Endothelial cell of umbilical vein (primary cell): Measurements from ENCODE around the gene CTNNB1. TPM values are rescaled to one million over a fixed set of nuclear protein-coding genes. Genes with fewer than 3 reads are reported as not detected.

Experiments
- BruUV-seq: library from RNA; stranded (reverse); fragments of 400-500 nt; replicated peaks from 2 replicates; lab custom pipeline; 2021; lab: Mats Ljungman, UMichigan
- CTCF ChIA-PET: fragments of 300-600, 350-600 bp; sonication (Branson Sonifier 250); formaldehyde crosslinking; loops from one replicate; lab custom pipeline; 2021; ENCODE audit warnings: antibody characterized with exemption, inconsistent platforms; lab: Charles Lee
- POLR2A ChIA-PET: fragments of 300-600, 350-600 bp; sonication (Branson Sonifier 250); formaldehyde crosslinking; loops from one replicate; lab custom pipeline; 2021; ENCODE audit warnings: antibody characterized with exemption, inconsistent platforms; lab: Charles Lee
- DNase-seq: peaks from one replicate; pipeline ENCODE4 v3.0.0-alpha.2; 2011; ENCODE audit warnings: low read depth, low spot score
- FAIRE-seq: peaks from 2 replicates; lab custom pipeline; 2011; peaks lifted over from hg19 to GRCh38; lab: Jason Lieb, UNC
- H2AFZ ChIP-seq: 2 replicates; pipeline ENCODE4 v1.6.0; 2012; ENCODE audit warnings: low read depth, low read length, control low read depth, inconsistent platforms
- H3K27ac ChIP-seq: 2 replicates; pipeline ENCODE4 v1.5.1; 2011; ENCODE audit warnings: low read depth, mild to moderate bottlenecking, control low read depth, low read length, moderate library complexity; ENCODE audit not compliant: insufficient read depth
- H3K27me3 ChIP-seq, 2 experiments: 2 replicates each; pipeline versions ENCODE4 v1.6.0 to v1.6.1; 2011; ENCODE audit warnings: low read length in 2 of 2, mixed read lengths in 1 of 2; ENCODE audit not compliant: control insufficient read depth in 2 of 2, insufficient read depth in 2 of 2
- H3K36me3 ChIP-seq, 2 experiments: 2 replicates in 1 of 2; 3 replicates in 1 of 2; pipeline ENCODE4 v1.5.1; 2011; ENCODE audit warnings: low read length in 2 of 2, mild to moderate bottlenecking in 1 of 2, moderate library complexity in 1 of 2; ENCODE audit not compliant: control insufficient read depth in 2 of 2, insufficient read depth in 2 of 2; ENCODE audit errors: extremely low read depth in 1 of 2
- H3K4me1 ChIP-seq: 3 replicates; pipeline ENCODE4 v1.5.1; 2011; ENCODE audit warnings: mild to moderate bottlenecking, low read length; ENCODE audit not compliant: control insufficient read depth, insufficient read depth; ENCODE audit errors: extremely low read depth
- H3K4me2 ChIP-seq: 2 replicates; pipeline ENCODE4 v1.6.1; 2011; ENCODE audit warnings: low read length, control low read depth, mixed read lengths; ENCODE audit not compliant: insufficient read depth
- H3K4me3 ChIP-seq, 3 experiments: fragments of 200-600 bp in 1 of 3; sonication (generic), shearing (Covaris generic) in 1 of 3; replicated peaks in 1 of 3; 2 replicates each; pipeline ENCODE4 v1.5.1; 2011 to 2016; ENCODE audit warnings: control low read depth in 3 of 3, low read length in 3 of 3, mild to moderate bottlenecking in 2 of 3, inconsistent platforms in 1 of 3, low read depth in 1 of 3, moderate library complexity in 1 of 3; ENCODE audit not compliant: insufficient read depth in 1 of 3
- H3K79me2 ChIP-seq: 2 replicates; pipeline ENCODE4 v1.6.0; 2012; ENCODE audit warnings: low read length, inconsistent platforms; ENCODE audit not compliant: control insufficient read depth, insufficient read depth
- H3K9ac ChIP-seq: replicated peaks from 2 replicates; pipeline ENCODE3; 2011; ENCODE audit warnings: low read length, control low read depth; ENCODE audit not compliant: insufficient read depth; ENCODE audit errors: extremely low read depth
- H3K9me1 ChIP-seq: replicated peaks from 3 replicates; pipeline ENCODE4 v1.6.0; 2011; ENCODE audit warnings: mild to moderate bottlenecking, low read length; ENCODE audit not compliant: control insufficient read depth, insufficient read depth; ENCODE audit errors: extremely low read depth
- H3K9me3 ChIP-seq: replicated peaks from 2 replicates; pipeline ENCODE4 v1.5.1; 2012; ENCODE audit warnings: low read length, inconsistent platforms; ENCODE audit not compliant: control insufficient read depth, insufficient read depth
- H4K20me1 ChIP-seq: replicated peaks from 2 replicates; pipeline ENCODE3; 2011; ENCODE audit warnings: mild to moderate bottlenecking, low read length; ENCODE audit not compliant: control insufficient read depth, insufficient read depth; ENCODE audit errors: extremely low read depth
- CTCF ChIP-seq, 2 donors: IDR thresholded peaks; 1 replicate in 1 of 2; 2 replicates in 1 of 2; pipeline ENCODE4 v1.5.1; 2011; ENCODE audit warnings: low read length in 2 of 2, mild to moderate bottlenecking in 2 of 2, moderate library complexity in 2 of 2, control low read depth in 1 of 2, inconsistent platforms in 1 of 2, low read depth in 1 of 2; ENCODE audit not compliant: insufficient read depth in 1 of 2; ENCODE audit errors: extremely low read depth in 1 of 2
- EZH2 ChIP-seq: IDR thresholded peaks from 2 replicates; pipeline ENCODE4 v1.6.1; 2012; ENCODE audit warnings: borderline replicate concordance, low read depth, mild to moderate bottlenecking, moderate library complexity, low read length, inconsistent platforms; ENCODE audit not compliant: severe bottlenecking
- FOS ChIP-seq: IDR thresholded peaks from 2 replicates; pipeline ENCODE4 v1.6.1; 2011; ENCODE audit warnings: mild to moderate bottlenecking, low read length, moderate library complexity, borderline replicate concordance; ENCODE audit not compliant: insufficient read depth
- GATA2 ChIP-seq: IDR thresholded peaks from 2 replicates; pipeline ENCODE4 v1.7.0; 2011; ENCODE audit warnings: low read depth, mild to moderate bottlenecking, moderate library complexity, mixed read lengths, low read length; ENCODE audit not compliant: insufficient read length, insufficient read depth
- JUN ChIP-seq: IDR thresholded peaks from 2 replicates; pipeline ENCODE4 v1.6.1; 2011; ENCODE audit warnings: borderline replicate concordance, low read depth; ENCODE audit not compliant: insufficient read length, insufficient read depth
- MYC ChIP-seq: IDR thresholded peaks from one replicate; pipeline ENCODE4 v1.6.1; 2011; ENCODE audit warnings: mild to moderate bottlenecking, low read depth, low read length
- POLR2A ChIP-seq: IDR thresholded peaks from 2 replicates; pipeline ENCODE4 v1.6.1; 2012; ENCODE audit warnings: low read depth, mild to moderate bottlenecking, control low read depth, low read length
- POLR2AphosphoS5 ChIP-seq: IDR thresholded peaks from 2 replicates; pipeline ENCODE4 v1.6.1; 2012; ENCODE audit warnings: low read depth, mild to moderate bottlenecking, control low read depth, low read length, moderate library complexity; ENCODE audit not compliant: insufficient read depth
- dilution Hi-C: fragments of 300-500 bp; cut with MboI; formaldehyde crosslinking; loops from one replicate; pipeline ENCODE4 v1.15.0; 2019; ENCODE audit warnings: low sequenced_read_pairs; ENCODE audit not compliant: extremely low pct_ligation_motif_present
- intact Hi-C: fragments of 100-400 bp; cut with micrococcal nuclease; formaldehyde crosslinking; loops from one replicate; pipeline ENCODE4 v1.10.0; 2022
- polyA plus RNA-seq, 4 experiments: library from polyadenylated mRNA; depleted of rRNA in 3 of 4; stranded (reverse) in 3 of 4; unstranded in 1 of 4; fragments of >200 nt; gene quantifications; 2 replicates each; pipeline versions ENCODE4 v1.2.1 to v1.2.3, GENCODE V29; 2011 to 2012; ENCODE audit warnings: missing spikeins in 1 of 4
- total RNA-seq: library from RNA; stranded (reverse); gene quantifications from 2 replicates; pipeline ENCODE4 v1.2.3, GENCODE V29; 2021
- TF ChIP-seq, protein P1 (sequence below): IDR thresholded peaks from 2 replicates; pipeline ENCODE4 v1.6.1; 2011; ENCODE audit not compliant: insufficient read depth, insufficient read length

CTNNB1 gene
- total and polyA plus RNA-seq, 2 donors (not counting 3 experiments of a cell fraction or from before 2014, with no cell fraction given): 513 to 906 TPM

DNA sequence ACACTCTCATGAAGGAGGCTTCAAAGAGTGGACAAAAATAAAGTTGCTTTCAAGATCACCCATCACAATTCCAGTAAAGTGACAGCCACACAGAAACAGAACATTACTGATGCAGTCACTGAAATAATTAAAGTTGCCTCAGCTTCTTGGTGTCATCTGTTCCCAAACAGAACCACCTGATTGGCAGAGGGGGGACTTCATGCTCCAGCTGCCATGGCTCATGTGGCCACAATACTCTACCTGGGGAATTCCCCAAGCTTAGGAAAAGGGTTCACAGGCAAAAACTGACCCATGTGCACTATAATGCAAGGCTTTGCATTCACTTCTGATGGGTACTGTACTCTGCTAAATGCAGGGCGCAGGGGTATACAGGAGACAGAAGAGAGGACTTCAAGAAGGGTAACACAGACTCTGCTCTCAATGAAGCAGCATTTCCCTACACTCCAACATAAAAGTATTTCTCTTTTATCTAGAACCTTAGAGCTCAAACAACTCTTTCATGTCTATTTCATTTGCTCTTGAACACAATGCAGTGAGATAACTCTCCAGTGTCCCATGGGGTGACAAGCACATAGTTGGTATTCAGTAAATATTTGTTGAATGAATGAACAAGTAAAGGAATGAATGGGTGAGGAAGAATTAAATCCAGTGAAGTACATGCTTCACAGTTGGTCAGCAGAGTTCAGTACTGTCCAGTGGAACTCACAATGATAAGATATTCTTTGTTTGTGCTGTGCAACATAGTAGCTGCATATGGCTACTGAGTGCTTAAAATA lies 8.6 kb upstream of the CTNNB1 start:
- POLR2A ChIA-PET: interaction anchor here (1.3 kb wide), 1 partner anchor 12 kb away, joined by 3 read pairs; no protein-coding TSS in a partner anchor
- no peaks in the 10 kb centered on the region for H3K9me3 ChIP-seq
- H3K36me3 ChIP-seq: no peaks in the 10 kb centered on the region
- DNase-seq (no peak), FAIRE-seq (no peak)
- no peaks in the 10 kb centered on the region for H3K9me1 ChIP-seq
- no peaks in the 10 kb centered on the region for H3K79me2 ChIP-seq
- CTCF ChIA-PET: interaction anchor here (1.7 kb wide), 1 partner anchor 12 kb away, joined by 5 read pairs; no protein-coding TSS in a partner anchor
- no TSS peak for BruUV-seq
- no peaks in the 10 kb centered on the region for H3K4me1 ChIP-seq
- peaks cover 8 to 23% of the 10 kb centered on the region in 2 experiments for H3K27me3 ChIP-seq
- intact Hi-C loops (no loop called here), dilution Hi-C loops (no loop called here)
- H2AFZ ChIP-seq: no peak overlapping the region
- no peak overlapping the region for H3K27ac ChIP-seq
- TF ChIP-seq FOS: no peak
- no peak for TF ChIP-seq JUN
- no peak for TF ChIP-seq GATA2
- TF ChIP-seq CTCF (IDR thresholded peaks at IDR 0.05; ENCODE audit: extremely low read depth in 1 of 2, insufficient read depth in 1 of 2, low read depth in 1 of 2, low read length in 2 of 2): no peak
- TF ChIP-seq, protein P1, sequence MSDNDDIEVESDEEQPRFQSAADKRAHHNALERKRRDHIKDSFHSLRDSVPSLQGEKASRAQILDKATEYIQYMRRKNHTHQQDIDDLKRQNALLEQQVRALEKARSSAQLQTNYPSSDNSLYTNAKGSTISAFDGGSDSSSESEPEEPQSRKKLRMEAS: no peak
- TF ChIP-seq EZH2: no peak
- TF ChIP-seq POLR2A: no peak
- no peak for TF ChIP-seq MYC
- no peak for TF ChIP-seq POLR2AphosphoS5
- H3K9ac ChIP-seq: no peak overlapping the region
- H3K4me3 ChIP-seq: no peak overlapping the region
- no peaks in the 10 kb centered on the region for H4K20me1 ChIP-seq
- no peak overlapping the region for H3K4me2 ChIP-seq
